Measurements from ENCODE around the gene GSK3B. TPM values are rescaled to one million over a fixed set of nuclear protein-coding genes. Genes with fewer than 3 reads are reported as not detected.

GSK3B gene
- total RNA-seq, 1 experiment from 2014 or later, result 56.5 TPM

DNA sequence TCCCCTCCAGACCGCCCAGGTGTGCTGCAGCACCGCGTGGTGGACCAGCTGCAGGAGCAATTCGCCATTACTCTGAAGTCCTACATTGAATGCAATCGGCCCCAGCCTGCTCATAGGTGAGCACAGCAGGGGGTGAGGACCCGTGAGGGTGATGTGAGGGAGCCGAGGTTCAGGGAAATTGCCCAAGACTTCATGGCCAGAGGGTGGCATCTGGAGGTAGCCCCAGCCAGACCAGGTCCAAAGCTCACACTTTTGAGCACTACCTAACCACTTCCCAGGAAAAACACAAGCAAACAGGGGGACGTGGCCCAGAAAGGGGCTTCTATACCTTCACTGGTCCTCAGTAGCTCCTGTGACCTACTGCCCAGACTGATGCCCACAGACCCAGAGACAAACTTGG, 278.5 kb downstream of the GSK3B start:
- H2BK5ac ChIP-seq (ENCODE audit: insufficient read length, low read length), result no peak overlapping the region
- H2BK12ac ChIP-seq (ENCODE audit: insufficient read length, low read depth, low read length), result no peak overlapping the region
- no peaks in the 10 kb centered on the region for H3K79me1 ChIP-seq (ENCODE audit: insufficient read depth, low read depth, low read length, poor library complexity, severe bottlenecking)
- H3K27me3 ChIP-seq (ENCODE audit: insufficient read depth, low read length), result 0 out of 2 replicates have a peak, but pooled peaks cover 3% of the 10 kb centered on the region
- H3K14ac ChIP-seq (ENCODE audit: insufficient read depth, low read length), result no peak overlapping the region
- no peaks in the 10 kb centered on the region for H3K23me2 ChIP-seq (ENCODE audit: insufficient read length, low read depth, low read length, poor library complexity, severe bottlenecking)
- no peak overlapping the region for H3T11ph ChIP-seq (ENCODE audit: low read length)
- no peak overlapping the region for H3K9ac ChIP-seq (ENCODE audit: extremely low read depth, insufficient read length, low read length)
- peaks cover 2% of the 10 kb centered on the region for H4K20me1 ChIP-seq (ENCODE audit: control insufficient read depth, insufficient read depth, insufficient read length)
- no peak overlapping the region for H4K8ac ChIP-seq (replicated peaks; ENCODE audit: insufficient read length, low read depth, low read length)
- Mint-ChIP-seq H3K36me3 (ENCODE audit: insufficient read depth in 1 of 3, low read depth in 3 of 3) (no peaks in the 10 kb centered on the region; a peak in 1 of 7 replicates), H3K4me1 (no peaks in the 10 kb centered on the region), H3K27me3 (ENCODE audit: low read depth) (no peaks in the 10 kb centered on the region; the same call in 1 of the 2 replicates), H3K27ac (no peak overlapping the region), H3K9me3 (no peaks in the 10 kb centered on the region), H3K4me3 (no peak overlapping the region)
- no peak for DNase-seq
- no peaks in the 10 kb centered on the region for H3K4me1 ChIP-seq (ENCODE audit: insufficient read depth, low read length)
- no peak overlapping the region for H3K18ac ChIP-seq (ENCODE audit: insufficient read length, low read depth, low read length)
- no peak overlapping the region for H2BK15ac ChIP-seq (ENCODE audit: low read depth, low read length)
- no peak overlapping the region for H4K5ac ChIP-seq (ENCODE audit: insufficient read length, low read depth, low read length)
- no peaks in the 10 kb centered on the region for H3K9me3 ChIP-seq (ENCODE audit: control insufficient read depth, low read depth, low read length)
- no peak overlapping the region for H3K4ac ChIP-seq (ENCODE audit: low read depth, low read length)
- no peak overlapping the region for H3K23ac ChIP-seq (ENCODE audit: insufficient read length, low read depth, low read length)
- TF ChIP-seq, protein P1, sequence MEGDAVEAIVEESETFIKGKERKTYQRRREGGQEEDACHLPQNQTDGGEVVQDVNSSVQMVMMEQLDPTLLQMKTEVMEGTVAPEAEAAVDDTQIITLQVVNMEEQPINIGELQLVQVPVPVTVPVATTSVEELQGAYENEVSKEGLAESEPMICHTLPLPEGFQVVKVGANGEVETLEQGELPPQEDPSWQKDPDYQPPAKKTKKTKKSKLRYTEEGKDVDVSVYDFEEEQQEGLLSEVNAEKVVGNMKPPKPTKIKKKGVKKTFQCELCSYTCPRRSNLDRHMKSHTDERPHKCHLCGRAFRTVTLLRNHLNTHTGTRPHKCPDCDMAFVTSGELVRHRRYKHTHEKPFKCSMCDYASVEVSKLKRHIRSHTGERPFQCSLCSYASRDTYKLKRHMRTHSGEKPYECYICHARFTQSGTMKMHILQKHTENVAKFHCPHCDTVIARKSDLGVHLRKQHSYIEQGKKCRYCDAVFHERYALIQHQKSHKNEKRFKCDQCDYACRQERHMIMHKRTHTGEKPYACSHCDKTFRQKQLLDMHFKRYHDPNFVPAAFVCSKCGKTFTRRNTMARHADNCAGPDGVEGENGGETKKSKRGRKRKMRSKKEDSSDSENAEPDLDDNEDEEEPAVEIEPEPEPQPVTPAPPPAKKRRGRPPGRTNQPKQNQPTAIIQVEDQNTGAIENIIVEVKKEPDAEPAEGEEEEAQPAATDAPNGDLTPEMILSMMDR (conservative IDR thresholded peaks at IDR 0.05), result no peak
- no peak overlapping the region for H3K27ac ChIP-seq (ENCODE audit: insufficient read length, low read depth, low read length)
- no peak overlapping the region for H2BK20ac ChIP-seq (ENCODE audit: low read depth, low read length, poor library complexity, severe bottlenecking)
- H3K79me2 ChIP-seq (ENCODE audit: insufficient read depth, low read length), result no peaks in the 10 kb centered on the region
- no peak overlapping the region for H3K4me2 ChIP-seq (ENCODE audit: insufficient read depth, insufficient read length, low read length)
- no peak overlapping the region for H3K56ac ChIP-seq (ENCODE audit: insufficient read length, low read depth, low read length)
- no peak overlapping the region for H2AK5ac ChIP-seq (ENCODE audit: insufficient read length, low read length)
- H4K91ac ChIP-seq (ENCODE audit: insufficient read length, low read depth, low read length), result no peak overlapping the region
- no CpG with 5 or more reads among the region's 8 CpGs for WGBS (ENCODE audit: extremely low coverage, insufficient read length, low lambda C conversion rate)
- H2BK120ac ChIP-seq (ENCODE audit: low read depth, low read length, poor library complexity, severe bottlenecking), result no peak overlapping the region
- no peak overlapping the region for H2AFZ ChIP-seq (ENCODE audit: low read length)
